Smooth muscle cell (in vitro differentiated cells): Measurements from ENCODE around the gene HIVEP1. TPM values are rescaled to one million over a fixed set of nuclear protein-coding genes. Genes with fewer than 3 reads are reported as not detected.

Experiments
- DNase-seq: peaks from one replicate; lab custom pipeline; 2025; ENCODE audit not compliant: unreplicated experiment; lab: John Stamatoyannopoulos, UW
- H2AFZ ChIP-seq: fragments of 200-600 bp; sonication (generic); 2 replicates; pipeline ENCODE4 v1.6.0; 2016; ENCODE audit warnings: antibody characterized with exemption, low read depth, mild to moderate bottlenecking
- H3F3A ChIP-seq: fragments of 200-600 bp; sonication (generic); 2 replicates; pipeline ENCODE4 v1.6.0; 2017; ENCODE audit warnings: antibody characterized with exemption, low read depth
- H3K27ac ChIP-seq: fragments of 200-600 bp; sonication (generic); 2 replicates; pipeline ENCODE4 v1.5.1; 2016; ENCODE audit warnings: low read depth, mild to moderate bottlenecking
- H3K27me3 ChIP-seq: fragments of 200-600 bp; sonication (generic); 2 replicates; pipeline ENCODE4 v1.6.1; 2016; ENCODE audit warnings: low read depth, mild to moderate bottlenecking
- H3K36me3 ChIP-seq: fragments of 200-600 bp; sonication (generic); 2 replicates; pipeline ENCODE4 v1.5.1; 2016; ENCODE audit warnings: low read depth
- H3K4me1 ChIP-seq: fragments of 200-600 bp; sonication (generic); 2 replicates; pipeline ENCODE4 v1.5.1; 2016; ENCODE audit warnings: low read depth
- H3K4me2 ChIP-seq: fragments of 200-600 bp; sonication (generic); 2 replicates; pipeline ENCODE4 v1.6.0; 2016; ENCODE audit warnings: mild to moderate bottlenecking
- H3K4me3 ChIP-seq: fragments of 200-600 bp; sonication (generic); 2 replicates; pipeline ENCODE4 v1.5.1; 2016; ENCODE audit warnings: mild to moderate bottlenecking
- H3K79me2 ChIP-seq: fragments of 200-600 bp; sonication (generic); 2 replicates; pipeline ENCODE4 v1.6.0; 2016; ENCODE audit warnings: low read depth, mild to moderate bottlenecking
- H3K9ac ChIP-seq: fragments of 200-600 bp; sonication (generic); 2 replicates; pipeline ENCODE4 v1.6.0; 2016; ENCODE audit warnings: low read depth
- H3K9me3 ChIP-seq: fragments of 200-600 bp; sonication (generic); replicated peaks from 2 replicates; pipeline ENCODE4 v1.5.1; 2016; ENCODE audit warnings: low read depth
- H4K20me1 ChIP-seq: fragments of 200-600 bp; sonication (generic); 2 replicates; pipeline ENCODE4 v1.6.0; 2016; ENCODE audit warnings: low read depth
- WGBS: methylation state at CpG from one replicate; pipeline ENCODE4 v1.1.7; 2016; ENCODE audit warnings: low lambda C conversion rate; 5-methylcytosine and 5-hydroxymethylcytosine counted together
- polyA plus RNA-seq: library from polyadenylated mRNA; unstranded; fragments of >200 nt; fragmentation: Nextera tagmentation; extraction: Ambion mirVana; gene quantifications from 2 replicates; pipeline ENCODE4 v1.2.1, GENCODE V29; 2016
- total RNA-seq: library from RNA; depleted of rRNA; stranded (reverse); fragments of >200 nt; gene quantifications from 2 replicates; pipeline ENCODE4 v1.2.3, GENCODE V29; 2014
- TF ChIP-seq, protein P1 (sequence below): fragments of 200-600 bp; sonication (generic); IDR thresholded peaks from 2 replicates; pipeline ENCODE4 v1.5.1; 2017; ENCODE audit warnings: borderline replicate concordance, mild to moderate bottlenecking, antibody characterized with exemption; ENCODE audit not compliant: insufficient read depth, poor library complexity, severe bottlenecking

Gene HIVEP1
- total and polyA plus RNA-seq, 2 experiments from 2014 or later, result 6.8 to 58.8 TPM

DNA sequence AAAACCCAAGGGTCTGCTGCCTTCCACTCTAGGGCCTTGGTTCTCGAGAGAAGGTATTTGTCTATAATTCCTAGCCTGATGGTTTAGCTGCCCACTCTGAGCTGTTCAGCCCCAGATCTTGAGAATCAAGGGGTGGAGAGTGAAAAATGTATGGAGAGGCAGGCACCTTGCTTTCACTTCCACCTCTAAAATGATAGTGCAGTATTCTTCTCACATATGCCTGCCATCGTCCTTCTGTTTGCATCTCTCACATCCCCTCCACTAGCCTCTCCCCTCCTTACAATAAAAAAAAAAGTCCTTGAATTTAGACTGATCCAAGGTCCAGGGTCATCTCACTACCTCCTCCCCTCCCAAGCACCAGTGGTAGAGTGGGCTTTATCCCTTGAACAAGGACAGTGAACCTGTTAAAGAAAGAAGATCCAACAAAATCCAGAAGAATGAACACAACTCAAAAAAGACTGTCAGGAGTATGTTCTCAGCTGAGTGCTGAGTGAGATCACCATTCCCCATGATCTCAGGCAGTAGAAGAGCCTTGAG is 104.2 kb downstream of the HIVEP1 start:
- Histone ChIP-seq H3K9me3 (no peaks in the 10 kb centered on the region), H3K9ac (no peak overlapping the region), H3K27me3 (no peaks in the 10 kb centered on the region), H3K4me3 (no peak overlapping the region), H2AFZ (no peak overlapping the region), H3K79me2 (peaks cover 24% of the 10 kb centered on the region), H3K4me2 (no peak overlapping the region), H4K20me1 (peaks cover 27% of the 10 kb centered on the region), H3F3A (no peaks in the 10 kb centered on the region), H3K4me1 (no peaks in the 10 kb centered on the region), H3K36me3 (peaks cover 12% of the 10 kb centered on the region), H3K27ac (no peak overlapping the region)
- DNase-seq, result no peak
- TF ChIP-seq, protein P1, sequence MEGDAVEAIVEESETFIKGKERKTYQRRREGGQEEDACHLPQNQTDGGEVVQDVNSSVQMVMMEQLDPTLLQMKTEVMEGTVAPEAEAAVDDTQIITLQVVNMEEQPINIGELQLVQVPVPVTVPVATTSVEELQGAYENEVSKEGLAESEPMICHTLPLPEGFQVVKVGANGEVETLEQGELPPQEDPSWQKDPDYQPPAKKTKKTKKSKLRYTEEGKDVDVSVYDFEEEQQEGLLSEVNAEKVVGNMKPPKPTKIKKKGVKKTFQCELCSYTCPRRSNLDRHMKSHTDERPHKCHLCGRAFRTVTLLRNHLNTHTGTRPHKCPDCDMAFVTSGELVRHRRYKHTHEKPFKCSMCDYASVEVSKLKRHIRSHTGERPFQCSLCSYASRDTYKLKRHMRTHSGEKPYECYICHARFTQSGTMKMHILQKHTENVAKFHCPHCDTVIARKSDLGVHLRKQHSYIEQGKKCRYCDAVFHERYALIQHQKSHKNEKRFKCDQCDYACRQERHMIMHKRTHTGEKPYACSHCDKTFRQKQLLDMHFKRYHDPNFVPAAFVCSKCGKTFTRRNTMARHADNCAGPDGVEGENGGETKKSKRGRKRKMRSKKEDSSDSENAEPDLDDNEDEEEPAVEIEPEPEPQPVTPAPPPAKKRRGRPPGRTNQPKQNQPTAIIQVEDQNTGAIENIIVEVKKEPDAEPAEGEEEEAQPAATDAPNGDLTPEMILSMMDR, result no peak
- WGBS, result 100% methylated on average over 2 of the region's 2 CpGs

DNA sequence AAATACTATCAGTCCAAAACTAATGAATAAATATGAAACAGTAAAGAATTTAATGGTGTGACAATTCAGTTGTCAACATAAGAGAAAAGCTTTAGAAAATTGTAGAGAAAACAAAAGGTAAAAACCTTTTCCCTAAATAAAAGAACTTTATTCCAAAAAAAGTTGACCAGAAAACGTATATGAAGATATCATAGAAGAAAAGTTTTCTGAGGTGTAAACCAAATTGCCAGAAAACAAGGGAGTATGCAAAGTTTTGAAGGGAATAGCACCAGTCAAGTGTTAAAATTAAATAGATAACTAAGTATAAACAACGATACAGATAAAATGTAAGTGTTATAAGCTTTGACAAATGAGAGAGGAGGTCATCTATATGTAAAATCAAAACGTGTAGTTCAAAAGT is 104.9 kb downstream of the HIVEP1 start:
- H3K27ac ChIP-seq, result no peak overlapping the region
- peaks cover 26% of the 10 kb centered on the region for H4K20me1 ChIP-seq
- H3K4me2 ChIP-seq, result no peak overlapping the region
- no peak overlapping the region for H3K9ac ChIP-seq
- H2AFZ ChIP-seq, result no peak overlapping the region
- H3K36me3 ChIP-seq, result peaks cover 12% of the 10 kb centered on the region
- no peaks in the 10 kb centered on the region for H3F3A ChIP-seq
- H3K4me3 ChIP-seq, result no peak overlapping the region
- no peaks in the 10 kb centered on the region for H3K27me3 ChIP-seq
- DNase-seq, result no peak
- peaks cover 24% of the 10 kb centered on the region for H3K79me2 ChIP-seq
- TF ChIP-seq, protein P1, result no peak
- no peaks in the 10 kb centered on the region for H3K4me1 ChIP-seq
- H3K9me3 ChIP-seq, result no peaks in the 10 kb centered on the region
- 93% methylated on average over 3 of the region's 3 CpGs for WGBS

DNA sequence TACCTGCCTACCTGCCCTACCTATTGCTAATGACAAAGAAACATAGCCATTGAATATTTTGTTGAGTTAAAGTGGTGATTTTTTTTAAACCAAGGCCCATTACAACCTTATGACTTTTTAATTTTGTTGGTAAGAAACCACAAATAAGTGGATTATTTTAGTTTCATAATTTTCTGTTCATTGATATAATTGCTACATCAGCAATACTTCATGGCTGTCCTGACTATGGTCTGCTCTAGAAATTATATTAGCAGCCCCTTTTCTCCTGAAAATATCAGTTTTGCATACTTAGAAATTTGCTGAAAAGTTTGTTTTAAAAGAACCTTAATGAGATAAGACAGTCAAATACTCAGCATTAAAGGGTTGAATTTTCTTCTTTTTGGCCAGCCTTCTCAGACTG is 106.5 kb downstream of the HIVEP1 start:
- TF ChIP-seq, protein P1, result no peak
- H3F3A ChIP-seq, result no peaks in the 10 kb centered on the region
- no peak overlapping the region for H3K4me3 ChIP-seq
- DNase-seq, result no peak
- no peak overlapping the region for H3K9ac ChIP-seq
- no peak overlapping the region for H3K27ac ChIP-seq
- no peaks in the 10 kb centered on the region for H3K9me3 ChIP-seq
- H3K36me3 ChIP-seq, result peaks cover 16% of the 10 kb centered on the region
- H4K20me1 ChIP-seq, result peaks cover 11% of the 10 kb centered on the region
- H3K27me3 ChIP-seq, result no peaks in the 10 kb centered on the region
- H3K4me2 ChIP-seq, result no peak overlapping the region
- H3K4me1 ChIP-seq, result no peaks in the 10 kb centered on the region
- H3K79me2 ChIP-seq, result peaks cover 24% of the 10 kb centered on the region
- no peak overlapping the region for H2AFZ ChIP-seq

DNA sequence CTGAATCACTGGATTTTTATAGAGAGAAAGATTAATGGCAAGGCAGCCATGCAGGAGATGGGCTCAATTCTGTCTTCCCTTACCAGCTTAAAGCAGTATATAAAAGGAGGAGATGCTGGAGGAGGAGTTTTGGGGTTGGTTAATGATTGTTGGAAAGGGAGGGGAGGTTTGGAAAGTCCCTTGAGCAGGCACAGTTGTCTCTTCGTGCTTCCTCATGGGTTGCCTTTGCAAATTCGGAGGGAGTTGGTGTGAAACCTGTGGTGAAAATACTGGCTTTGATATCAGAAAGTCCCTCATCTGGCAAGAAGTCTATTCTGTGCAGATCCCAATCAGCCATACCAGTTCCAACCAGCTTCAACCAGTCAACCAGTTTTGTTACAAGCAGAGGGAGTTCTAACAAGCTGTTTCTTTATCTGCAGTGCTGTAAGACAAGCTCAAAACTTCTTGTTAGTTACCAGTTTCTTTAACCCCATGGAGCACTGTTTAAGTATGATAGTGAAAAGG is 107.0 kb downstream of the HIVEP1 start:
- Histone ChIP-seq H3F3A (no peaks in the 10 kb centered on the region), H3K36me3 (peaks cover 16% of the 10 kb centered on the region), H3K27me3 (no peaks in the 10 kb centered on the region), H3K79me2 (peaks cover 21% of the 10 kb centered on the region), H3K4me1 (no peaks in the 10 kb centered on the region), H3K9me3 (no peaks in the 10 kb centered on the region), H3K9ac (no peak overlapping the region), H3K27ac (no peak overlapping the region), H2AFZ (no peak overlapping the region), H3K4me2 (no peak overlapping the region), H4K20me1 (peaks cover 10% of the 10 kb centered on the region), H3K4me3 (no peak overlapping the region)
- TF ChIP-seq, protein P1, result no peak
- WGBS, result 93% methylated on average over 2 of the region's 2 CpGs
- DNase-seq, result no peak
